ENCODE results near the gene IGFN1.

DNA sequence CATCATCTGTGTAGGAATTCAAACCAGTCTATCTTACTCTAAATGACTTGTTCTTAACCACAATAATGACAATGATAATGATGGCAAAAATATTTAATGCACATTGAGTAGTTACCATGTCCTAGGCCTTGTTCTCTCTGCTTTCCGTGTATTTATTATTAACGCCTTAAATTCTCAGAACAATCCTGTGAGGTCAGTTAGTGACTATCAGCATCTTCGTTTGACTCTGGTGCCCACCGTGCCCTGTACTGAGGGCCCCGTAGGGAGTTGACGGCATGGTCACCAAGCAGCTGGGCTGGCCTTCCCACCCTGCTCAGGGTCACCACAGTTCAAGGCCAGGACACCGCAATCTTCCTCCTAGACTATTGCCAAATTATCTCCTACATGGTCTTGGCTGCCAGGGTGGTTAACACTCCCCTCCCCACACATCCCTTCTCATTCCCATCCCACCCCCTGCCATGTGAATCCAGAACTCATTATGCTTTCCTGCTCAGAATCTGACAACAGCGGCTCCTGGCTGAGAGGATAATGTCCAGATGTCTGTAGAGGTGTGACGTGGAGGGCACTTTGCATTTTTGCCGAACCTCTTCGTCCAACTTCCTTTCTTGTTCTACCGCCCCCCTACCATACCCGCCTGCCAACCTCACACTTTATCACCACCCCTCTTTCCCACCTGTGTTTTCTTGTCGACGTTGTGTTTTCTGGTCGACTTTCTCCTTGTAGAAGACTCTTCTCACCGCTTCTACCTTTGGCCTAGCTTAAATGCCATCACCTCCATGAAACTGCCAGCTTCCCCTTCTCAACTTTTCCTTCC lies 33.4 kb downstream of the IGFN1 start:
- TF ChIP-seq, protein P1, sequence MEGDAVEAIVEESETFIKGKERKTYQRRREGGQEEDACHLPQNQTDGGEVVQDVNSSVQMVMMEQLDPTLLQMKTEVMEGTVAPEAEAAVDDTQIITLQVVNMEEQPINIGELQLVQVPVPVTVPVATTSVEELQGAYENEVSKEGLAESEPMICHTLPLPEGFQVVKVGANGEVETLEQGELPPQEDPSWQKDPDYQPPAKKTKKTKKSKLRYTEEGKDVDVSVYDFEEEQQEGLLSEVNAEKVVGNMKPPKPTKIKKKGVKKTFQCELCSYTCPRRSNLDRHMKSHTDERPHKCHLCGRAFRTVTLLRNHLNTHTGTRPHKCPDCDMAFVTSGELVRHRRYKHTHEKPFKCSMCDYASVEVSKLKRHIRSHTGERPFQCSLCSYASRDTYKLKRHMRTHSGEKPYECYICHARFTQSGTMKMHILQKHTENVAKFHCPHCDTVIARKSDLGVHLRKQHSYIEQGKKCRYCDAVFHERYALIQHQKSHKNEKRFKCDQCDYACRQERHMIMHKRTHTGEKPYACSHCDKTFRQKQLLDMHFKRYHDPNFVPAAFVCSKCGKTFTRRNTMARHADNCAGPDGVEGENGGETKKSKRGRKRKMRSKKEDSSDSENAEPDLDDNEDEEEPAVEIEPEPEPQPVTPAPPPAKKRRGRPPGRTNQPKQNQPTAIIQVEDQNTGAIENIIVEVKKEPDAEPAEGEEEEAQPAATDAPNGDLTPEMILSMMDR (IDR thresholded peaks at IDR 0.05; ENCODE audit: low read depth, low read length), result no peak
- no peak for TF ChIP-seq POLR2A (IDR thresholded peaks at IDR 0.05; ENCODE audit: extremely low read depth, insufficient read length)
- TF ChIP-seq, protein P2, sequence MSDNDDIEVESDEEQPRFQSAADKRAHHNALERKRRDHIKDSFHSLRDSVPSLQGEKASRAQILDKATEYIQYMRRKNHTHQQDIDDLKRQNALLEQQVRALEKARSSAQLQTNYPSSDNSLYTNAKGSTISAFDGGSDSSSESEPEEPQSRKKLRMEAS (IDR thresholded peaks at IDR 0.05; ENCODE audit: low read depth, low read length), result no peak
- TF ChIP-seq MYC (IDR thresholded peaks at IDR 0.05; ENCODE audit: low read depth, low read length), result no peak

Measured in NB4 (cell line).